ENCODE results near the gene NTN1.

NTN1 gene

GRCh38 chr17:9211133-9211765 lies 189.9 kb downstream of the NTN1 start:
- FAIRE-seq = no peak
- DNase-seq (ENCODE audit: insufficient read length, low spot score) = no peak

- FAIRE-seq = no peak
These were observed 191.3 kb downstream of the NTN1 start for GRCh38 chr17:9212376-9213302.

GRCh38 chr17:9213303-9213640 lies 192.0 kb downstream of the NTN1 start:
- no peak for FAIRE-seq

More at GRCh38 chr17:9212376-9213302, 191.3 kb downstream of the NTN1 start:
- DNase-seq (ENCODE audit: insufficient read length, low spot score) = no peak

GRCh38 chr17:9215465-9215864 lies 194.2 kb downstream of the NTN1 start:
- FAIRE-seq (no peak), DNase-seq (ENCODE audit: insufficient read length, low spot score) (no peak)

More at GRCh38 chr17:9213303-9213640, 192.0 kb downstream of the NTN1 start:
- DNase-seq (ENCODE audit: insufficient read length, low spot score) = no peak

- DNase-seq (ENCODE audit: insufficient read length, low spot score) = no peak
- no peak for FAIRE-seq
These were observed 196.1 kb downstream of the NTN1 start for GRCh38 chr17:9217151-9218056.

GRCh38 chr17:9218064-9218635 lies 196.8 kb downstream of the NTN1 start:
- no peak for FAIRE-seq
- no peak for DNase-seq (ENCODE audit: insufficient read length, low spot score)

- DNase-seq (ENCODE audit: insufficient read length, low spot score) (no peak), FAIRE-seq (no peak)
These were observed 197.6 kb downstream of the NTN1 start for GRCh38 chr17:9218911-9219310.

GRCh38 chr17:9219631-9220397 lies 198.5 kb downstream of the NTN1 start:
- FAIRE-seq = no peak

GRCh38 chr17:9220398-9221146 lies 199.3 kb downstream of the NTN1 start:
- FAIRE-seq = no peak

More at GRCh38 chr17:9219631-9220397, 198.5 kb downstream of the NTN1 start:
- no peak for DNase-seq (ENCODE audit: insufficient read length, low spot score)

GRCh38 chr17:9221147-9221921 lies 200.0 kb downstream of the NTN1 start:
- DNase-seq (ENCODE audit: insufficient read length, low spot score) = no peak
- no peak for FAIRE-seq

More at GRCh38 chr17:9220398-9221146, 199.3 kb downstream of the NTN1 start:
- DNase-seq (ENCODE audit: insufficient read length, low spot score) = no peak

GRCh38 chr17:9221922-9222180 lies 200.5 kb downstream of the NTN1 start:
- FAIRE-seq = no peak

GRCh38 chr17:9223531-9223930 lies 202.2 kb downstream of the NTN1 start:
- FAIRE-seq (no peak), DNase-seq (ENCODE audit: insufficient read length, low spot score) (no peak)

More at GRCh38 chr17:9221922-9222180, 200.5 kb downstream of the NTN1 start:
- DNase-seq (ENCODE audit: insufficient read length, low spot score) = no peak

GRCh38 chr17:9224485-9224884 lies 203.2 kb downstream of the NTN1 start:
- FAIRE-seq (no peak), DNase-seq (ENCODE audit: insufficient read length, low spot score) (no peak)

- DNase-seq (ENCODE audit: insufficient read length, low spot score) = no peak
- no peak for FAIRE-seq
These were observed 204.2 kb downstream of the NTN1 start for GRCh38 chr17:9225305-9226101.

GRCh38 chr17:9226130-9226793 lies 205.0 kb downstream of the NTN1 start:
- FAIRE-seq (no peak), DNase-seq (ENCODE audit: insufficient read length, low spot score) (no peak)

GRCh38 chr17:9226794-9227135 lies 205.5 kb downstream of the NTN1 start:
- DNase-seq (ENCODE audit: insufficient read length, low spot score) (no peak), FAIRE-seq (no peak)

- FAIRE-seq (no peak), DNase-seq (ENCODE audit: insufficient read length, low spot score) (no peak)
These were observed 206.6 kb downstream of the NTN1 start for GRCh38 chr17:9227819-9228407.
